COLO668 (cell line): ENCODE results near the gene ADIPOR2.
"Not testable (repeated sequence)": the region's sequence is repeated elsewhere in the genome, so short reads cannot be mapped to it uniquely, and the experiment has no call there.

Experiments
- DNase-seq: peaks from one replicate; lab custom pipeline; 2025; ENCODE audit not compliant: unreplicated experiment; lab: John Stamatoyannopoulos, UW

The ADIPOR2 gene

GRCh38 chr12:1702713-1703112 lies 11.8 kb downstream of the ADIPOR2 start:
- DNase-seq, result no peak

- DNase-seq, result no peak
These were observed 13.2 kb downstream of the ADIPOR2 start for GRCh38 chr12:1703771-1704722.

GRCh38 chr12:1705774-1706631 lies 15.1 kb downstream of the ADIPOR2 start:
- DNase-seq, result no peak

GRCh38 chr12:1706632-1706980 lies 15.7 kb downstream of the ADIPOR2 start:
- DNase-seq, result no peak

- DNase-seq, result no peak
These were observed 16.2 kb downstream of the ADIPOR2 start for GRCh38 chr12:1707051-1707450.

- DNase-seq, result not testable (repeated sequence)
These were observed 19.1 kb downstream of the ADIPOR2 start for GRCh38 chr12:1709968-1710367.

GRCh38 chr12:1710870-1711269 lies 20.0 kb downstream of the ADIPOR2 start:
- not testable (repeated sequence) for DNase-seq

GRCh38 chr12:1711536-1712211 lies 20.8 kb downstream of the ADIPOR2 start:
- not testable (repeated sequence) for DNase-seq

GRCh38 chr12:1712305-1712704 lies 21.4 kb downstream of the ADIPOR2 start:
- DNase-seq, result not testable (repeated sequence)

- not testable (repeated sequence) for DNase-seq
These were observed 22.0 kb downstream of the ADIPOR2 start for GRCh38 chr12:1712852-1713251.

GRCh38 chr12:1713783-1714348 lies 23.0 kb downstream of the ADIPOR2 start:
- DNase-seq, result not testable (repeated sequence)

GRCh38 chr12:1715459-1715858 lies 24.6 kb downstream of the ADIPOR2 start:
- DNase-seq, result peak; percentile 15

- no peak for DNase-seq
These were observed 25.5 kb downstream of the ADIPOR2 start for GRCh38 chr12:1716215-1716862.

GRCh38 chr12:1716911-1717310 lies 26.0 kb downstream of the ADIPOR2 start:
- no peak for DNase-seq

GRCh38 chr12:1719139-1719538 lies 28.3 kb downstream of the ADIPOR2 start:
- no peak for DNase-seq

- DNase-seq, result no peak
These were observed 29.6 kb downstream of the ADIPOR2 start for GRCh38 chr12:1720494-1720893.

- no peak for DNase-seq
These were observed 32.9 kb downstream of the ADIPOR2 start for GRCh38 chr12:1723721-1724120.

GRCh38 chr12:1724250-1724649 lies 33.4 kb downstream of the ADIPOR2 start:
- no peak for DNase-seq

GRCh38 chr12:1726753-1727152 lies 35.9 kb downstream of the ADIPOR2 start:
- DNase-seq, result no peak

- DNase-seq, result no peak
These were observed 38.0 kb downstream of the ADIPOR2 start for GRCh38 chr12:1728824-1729223.
